ENCODE measurements around the gene CD247.
A peak's percentile ranks its signal among the peaks of the same experiment; 100 is the strongest.

Gene CD247

DNA sequence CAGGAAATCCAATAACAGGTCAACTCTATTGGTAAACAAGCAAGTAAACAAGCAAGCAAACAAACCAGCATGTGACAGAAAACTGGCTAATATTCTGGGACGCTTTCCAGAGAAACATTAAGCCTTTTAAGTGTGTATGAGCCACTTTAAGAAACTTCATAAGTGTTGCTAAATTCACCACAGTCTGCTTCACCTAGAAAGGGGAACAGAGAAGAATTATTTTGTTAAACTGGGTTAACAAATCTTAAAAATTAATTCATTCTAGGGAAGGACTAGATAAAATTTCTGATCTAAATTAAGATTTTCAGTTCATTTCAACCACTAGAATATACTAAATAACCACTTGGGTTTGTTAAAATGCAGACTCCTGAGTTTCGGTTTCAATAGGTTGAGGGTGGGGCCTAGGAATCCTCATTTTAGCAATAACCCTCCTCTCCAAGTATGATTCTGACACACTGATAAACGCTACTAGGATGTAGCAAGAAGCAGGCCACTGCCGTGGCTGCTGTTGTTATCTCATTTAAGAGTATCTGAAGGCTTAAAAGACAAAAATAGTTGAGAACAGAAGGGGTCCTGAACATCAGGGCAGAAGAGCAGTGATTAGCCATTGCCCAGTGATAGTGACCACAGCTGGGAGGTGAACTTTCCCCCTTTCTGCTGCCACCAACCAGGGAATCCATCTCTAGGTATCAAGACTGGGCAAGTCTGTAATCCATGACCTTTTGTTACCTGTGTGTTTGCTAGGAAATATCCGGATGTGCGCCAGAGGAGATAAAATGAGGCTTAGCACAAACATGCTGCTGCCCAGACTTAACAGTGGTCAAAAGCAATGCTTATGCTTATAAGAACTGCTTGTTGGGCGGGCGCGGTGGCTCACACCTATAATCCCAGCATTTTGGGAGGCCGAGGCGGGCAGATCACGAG is 24.0 kb upstream of the CD247 start:
- DNase-seq (ENCODE audit: low spot score): no peak

DNA sequence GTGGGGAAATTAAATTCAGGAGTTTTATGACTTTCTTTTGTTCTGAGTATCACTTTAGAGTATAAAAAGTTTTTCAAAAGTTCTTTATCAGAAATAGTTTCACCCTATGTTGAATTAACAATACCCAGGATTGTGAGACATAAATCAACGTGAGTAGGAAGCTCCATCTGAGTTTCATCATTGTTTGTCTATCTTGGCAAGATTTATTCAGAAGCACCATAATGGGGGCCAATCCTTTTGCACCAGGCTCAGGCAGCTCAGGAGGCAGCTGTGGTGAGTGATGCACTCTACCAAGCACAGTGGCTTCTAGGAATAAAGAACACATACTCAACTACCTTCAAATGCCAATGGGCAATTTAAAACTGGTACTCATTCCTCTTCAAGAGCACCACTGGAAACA is 23.3 kb upstream of the CD247 start:
- DNase-seq (ENCODE audit: low spot score): no peak

DNA sequence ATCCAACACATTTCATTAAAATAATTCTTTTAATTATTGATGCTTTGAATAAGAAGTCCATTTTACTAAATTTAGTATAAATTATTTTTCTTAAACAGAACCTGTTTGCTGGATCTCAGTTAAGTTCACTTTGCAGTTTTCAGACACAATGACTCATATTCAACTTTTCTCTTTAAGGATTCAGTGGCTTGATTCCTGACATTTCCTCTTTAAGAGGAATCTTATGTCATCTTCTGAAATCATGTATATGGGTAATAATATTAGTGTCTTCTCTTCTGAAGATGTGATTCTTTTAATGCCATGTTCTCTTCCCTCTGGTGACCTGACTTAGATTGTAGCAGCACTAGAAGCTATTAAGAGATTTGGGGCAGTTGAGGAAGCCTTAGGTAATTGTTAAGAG is 22.7 kb upstream of the CD247 start:
- no peak for DNase-seq (ENCODE audit: low spot score)

DNA sequence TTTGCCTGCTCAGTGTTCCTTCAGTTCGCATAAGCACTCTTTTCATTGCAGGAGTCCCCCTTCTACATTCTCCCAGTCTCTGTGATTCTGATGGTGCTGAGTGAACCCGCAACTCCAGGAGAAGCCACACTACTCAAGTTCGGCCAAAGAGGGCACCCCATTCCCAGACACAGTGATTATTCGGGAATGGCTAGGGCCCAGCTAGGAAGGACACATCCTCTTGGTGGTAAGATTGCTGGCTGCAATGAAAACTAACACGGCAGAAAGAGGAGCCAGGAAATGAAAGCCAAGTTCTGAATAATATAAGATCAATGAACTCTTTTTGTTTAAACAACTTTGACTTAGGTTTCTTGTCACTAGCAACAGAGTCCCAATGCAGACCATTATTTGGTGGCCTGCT is 20.3 kb upstream of the CD247 start:
- peak; percentile 27 for DNase-seq (ENCODE audit: low spot score)

DNA sequence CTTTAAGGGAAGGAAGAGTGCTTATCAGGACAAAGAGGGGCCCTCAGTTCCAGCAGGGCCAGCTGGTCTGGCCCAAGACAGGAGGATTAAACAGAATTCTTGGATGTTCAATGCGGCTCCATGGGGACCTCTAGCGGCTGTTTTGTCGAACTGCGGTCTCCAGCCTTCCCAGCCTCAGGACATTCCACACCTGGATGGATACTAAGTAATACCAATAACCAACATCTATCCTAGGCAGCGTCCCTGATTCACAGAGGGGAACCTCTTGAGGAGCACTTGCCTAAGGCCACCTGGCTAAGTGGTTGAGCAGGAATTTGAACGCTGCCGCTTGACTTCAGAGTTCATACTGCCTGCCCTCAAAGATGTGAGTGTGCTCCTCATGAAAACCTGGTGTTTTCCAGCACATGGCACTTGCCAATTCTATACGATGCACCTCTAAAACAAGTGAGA is 15.5 kb upstream of the CD247 start:
- peak; percentile 90 for DNase-seq (ENCODE audit: low spot score)

DNA sequence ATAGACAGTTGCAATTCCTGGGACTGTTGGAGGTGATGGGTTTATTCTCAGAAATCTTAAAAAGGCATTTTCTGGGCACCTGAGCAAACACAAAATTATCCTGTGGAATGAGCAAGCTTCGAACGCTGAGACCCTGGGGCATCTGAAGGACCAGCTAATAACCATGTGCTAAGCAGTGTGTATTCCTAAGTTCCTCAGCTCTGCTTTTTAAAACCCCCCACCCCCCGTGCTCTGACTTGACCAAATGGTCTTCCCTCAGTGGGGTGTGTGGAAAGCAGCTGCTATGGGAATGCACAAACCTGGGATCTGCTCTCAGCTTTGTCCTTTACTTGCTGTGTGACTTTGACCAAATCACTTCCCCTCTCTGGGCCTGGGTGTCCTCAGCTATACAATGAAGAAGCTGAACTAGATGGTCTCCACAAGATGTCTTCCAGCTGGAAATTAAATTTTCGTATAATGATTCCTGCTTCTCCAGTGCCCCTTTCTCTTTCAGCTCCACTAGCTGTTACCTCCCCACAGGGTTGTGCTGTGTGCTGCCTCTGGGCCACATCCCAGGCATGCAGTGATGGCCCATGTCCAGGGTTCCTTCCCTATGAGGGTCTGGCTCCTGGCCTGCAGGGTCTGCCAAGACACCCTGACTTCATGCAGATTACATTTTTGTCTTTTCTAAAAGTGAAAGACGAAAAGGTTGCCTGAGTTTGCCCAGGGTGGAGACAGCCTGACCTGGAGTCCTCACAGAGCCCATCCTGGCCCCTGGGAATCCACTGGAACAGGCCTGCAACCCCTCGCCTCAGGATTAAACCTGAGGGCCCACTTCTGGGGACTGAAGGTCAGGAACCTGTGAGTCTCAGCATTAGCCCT is 14.9 kb upstream of the CD247 start:
- DNase-seq (ENCODE audit: low spot score): no peak

DNA sequence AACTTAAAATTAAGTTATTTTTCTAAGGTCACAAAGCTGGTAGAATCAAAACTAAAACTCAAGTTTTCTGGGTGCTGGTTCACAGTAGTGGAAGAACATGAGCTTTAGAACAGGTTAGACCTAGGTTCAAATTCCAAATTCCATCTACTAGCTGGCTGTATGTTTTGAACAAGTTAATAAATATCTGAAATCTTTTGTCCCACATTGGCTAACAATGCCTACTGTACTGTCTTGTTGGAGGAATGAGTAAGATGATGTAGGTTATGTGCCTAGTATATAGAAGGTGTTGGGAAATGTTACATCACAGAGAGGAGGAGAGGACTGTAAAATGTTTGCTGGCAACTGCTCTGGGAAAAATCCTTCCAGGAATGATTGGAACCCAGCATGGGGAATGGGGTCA is 14.0 kb upstream of the CD247 start:
- no peak for DNase-seq (ENCODE audit: low spot score)

DNA sequence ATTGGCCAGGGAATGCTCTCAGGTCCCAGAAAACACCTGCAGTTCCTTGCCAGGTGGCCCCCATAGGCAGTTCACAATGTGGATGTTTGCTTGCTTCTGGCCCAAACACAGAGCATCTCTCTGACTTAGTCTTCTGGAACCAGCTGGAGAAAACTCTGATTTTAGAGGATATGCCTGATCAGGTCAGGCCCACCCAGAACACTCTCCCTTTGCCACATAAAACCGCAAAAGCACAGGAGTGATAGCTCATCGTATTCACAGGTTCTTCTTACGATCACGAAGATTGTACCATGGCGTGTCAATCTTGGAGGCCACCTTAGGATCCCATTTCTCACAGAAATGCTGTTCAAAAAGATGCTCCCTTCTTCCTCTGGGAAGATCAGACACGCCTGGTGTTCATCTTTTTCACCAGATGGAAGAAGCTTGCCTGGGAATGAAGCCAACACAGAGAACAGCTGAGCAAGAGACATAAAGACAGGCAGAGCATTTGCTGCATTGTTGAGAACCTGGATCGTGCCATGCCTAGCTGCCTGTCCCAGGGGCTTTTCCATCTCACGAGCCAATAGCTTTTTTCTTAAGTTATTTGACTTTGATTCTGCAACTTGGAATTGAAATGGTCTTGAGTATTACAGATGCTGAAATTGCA is 11.6 kb upstream of the CD247 start:
- peak; percentile 17 for DNase-seq (ENCODE audit: low spot score)

DNA sequence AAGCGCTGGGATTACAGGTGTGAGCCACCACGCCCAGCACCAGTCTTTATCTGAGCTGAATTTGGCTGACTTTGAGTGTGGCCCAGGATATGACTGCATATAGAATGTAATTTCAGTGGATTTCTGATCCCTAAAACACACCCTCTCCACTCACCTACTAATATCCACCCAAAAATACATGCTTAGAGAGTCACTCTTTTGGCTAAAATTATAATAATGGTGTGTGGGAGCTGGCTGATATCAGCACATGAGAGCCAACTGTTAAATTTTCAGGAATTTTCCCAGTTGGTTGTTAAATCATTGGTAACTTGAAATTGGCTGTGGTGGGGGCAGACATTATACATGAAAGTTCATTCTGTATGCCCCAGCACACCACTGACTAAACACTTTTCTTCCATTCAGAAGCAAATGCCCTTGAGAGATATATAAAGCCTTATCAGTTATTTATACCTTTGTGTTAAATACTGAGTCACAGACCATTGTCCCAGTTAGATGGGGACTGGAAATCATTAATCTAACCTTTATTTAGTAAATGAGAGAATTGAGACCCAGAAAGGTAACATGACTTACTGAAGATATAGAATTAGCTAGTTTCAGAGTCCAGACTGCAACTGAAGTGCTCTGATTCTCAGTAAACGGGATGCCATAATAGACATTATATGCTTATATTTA is 9.9 kb upstream of the CD247 start:
- DNase-seq (ENCODE audit: low spot score): no peak

DNA sequence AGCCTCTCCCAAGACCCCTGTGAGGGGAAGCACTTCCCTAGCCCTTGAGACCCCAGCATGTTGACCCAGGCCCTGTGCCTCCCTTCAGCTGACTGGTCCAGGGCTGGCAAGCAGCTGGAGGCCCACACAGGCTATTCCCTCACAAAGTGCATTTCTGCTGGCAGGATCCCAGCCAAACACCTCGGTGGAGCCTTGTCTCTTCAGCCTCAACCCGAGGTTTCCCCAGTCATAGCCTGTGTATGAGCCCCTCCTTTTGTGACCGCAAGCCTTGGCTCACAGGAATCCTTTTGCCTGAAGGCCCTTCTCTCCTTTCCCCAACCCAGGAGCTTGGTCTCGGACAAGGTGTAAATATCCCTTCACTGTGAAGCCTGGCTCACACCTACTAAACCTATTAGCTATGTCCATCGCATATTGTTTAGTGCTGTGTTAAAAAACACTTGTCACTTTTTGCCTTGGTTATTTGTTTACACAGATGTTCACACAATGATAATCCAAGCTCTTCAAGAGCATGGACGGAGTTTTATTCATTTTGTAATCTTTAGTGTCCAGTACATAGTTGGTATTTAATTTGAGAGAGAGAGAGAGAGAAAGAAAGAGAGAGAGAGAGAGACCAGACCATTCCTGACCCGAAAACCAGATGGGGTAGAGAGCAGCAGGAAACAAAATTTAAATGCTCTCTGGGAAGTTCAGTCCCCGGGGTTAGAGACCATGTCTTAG is 8.5 kb upstream of the CD247 start:
- DNase-seq (ENCODE audit: low spot score): no peak

DNA sequence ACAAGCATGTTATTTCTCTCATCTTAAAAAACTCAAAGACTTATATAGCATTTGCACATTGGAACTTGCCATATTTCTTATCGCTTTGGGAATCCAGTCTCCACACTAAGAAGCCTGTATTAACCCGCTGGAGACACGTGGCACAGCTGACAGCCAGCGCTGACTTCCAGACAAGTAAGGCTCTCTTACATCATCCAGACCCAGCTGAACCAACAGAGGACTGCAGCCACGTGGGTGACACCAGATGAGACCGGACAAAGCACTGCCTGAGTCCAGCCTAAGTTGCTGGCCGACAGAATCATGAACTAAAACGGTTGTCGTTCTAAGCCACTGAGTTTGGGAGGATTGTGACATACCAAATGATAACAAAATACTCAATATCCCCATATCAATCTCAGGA is 6.3 kb upstream of the CD247 start:
- no peak for DNase-seq (ENCODE audit: low spot score)

DNA sequence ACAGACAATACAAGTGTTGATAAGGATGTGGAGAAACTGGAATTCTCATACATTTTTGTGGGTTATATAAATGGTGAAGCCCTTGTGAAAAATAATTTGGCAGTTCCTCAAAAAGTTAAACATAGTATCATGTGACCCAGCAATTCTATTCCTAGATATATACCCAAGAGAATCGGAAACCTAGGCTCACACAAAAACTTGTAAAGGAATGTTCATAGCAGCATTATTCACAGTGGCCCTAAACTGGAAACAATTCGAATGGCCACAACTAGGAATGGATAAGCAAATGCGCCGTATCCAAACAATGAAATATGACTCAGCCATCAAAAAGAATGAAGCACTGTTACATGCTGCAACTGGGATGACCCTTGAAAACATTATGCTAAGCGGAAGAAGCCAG is 3.9 kb upstream of the CD247 start:
- DNase-seq (ENCODE audit: low spot score): no peak

DNA sequence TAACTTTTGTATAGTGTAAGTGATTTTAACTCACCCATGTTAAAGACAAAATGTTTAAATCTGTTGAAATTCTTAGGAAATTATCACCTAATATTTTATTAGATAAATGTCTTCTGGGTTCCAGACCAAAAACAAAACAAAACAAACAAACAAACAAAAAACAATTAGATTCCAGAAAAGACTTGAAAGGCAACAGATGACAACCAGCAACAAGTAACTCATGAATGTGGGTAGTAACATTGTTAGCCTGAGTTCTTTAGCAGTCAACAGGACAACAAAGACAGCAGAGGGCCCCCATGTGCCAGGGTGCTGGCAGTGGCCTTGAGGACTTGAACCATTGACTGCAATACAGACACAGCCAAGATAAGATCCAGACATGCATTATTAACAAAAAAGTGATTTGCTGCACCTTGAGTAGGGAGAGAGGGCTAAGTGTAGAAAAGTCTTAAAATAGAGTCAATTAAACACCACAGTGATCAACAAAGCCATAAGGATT is 2.4 kb upstream of the CD247 start:
- DNase-seq (ENCODE audit: low spot score): no peak

DNA sequence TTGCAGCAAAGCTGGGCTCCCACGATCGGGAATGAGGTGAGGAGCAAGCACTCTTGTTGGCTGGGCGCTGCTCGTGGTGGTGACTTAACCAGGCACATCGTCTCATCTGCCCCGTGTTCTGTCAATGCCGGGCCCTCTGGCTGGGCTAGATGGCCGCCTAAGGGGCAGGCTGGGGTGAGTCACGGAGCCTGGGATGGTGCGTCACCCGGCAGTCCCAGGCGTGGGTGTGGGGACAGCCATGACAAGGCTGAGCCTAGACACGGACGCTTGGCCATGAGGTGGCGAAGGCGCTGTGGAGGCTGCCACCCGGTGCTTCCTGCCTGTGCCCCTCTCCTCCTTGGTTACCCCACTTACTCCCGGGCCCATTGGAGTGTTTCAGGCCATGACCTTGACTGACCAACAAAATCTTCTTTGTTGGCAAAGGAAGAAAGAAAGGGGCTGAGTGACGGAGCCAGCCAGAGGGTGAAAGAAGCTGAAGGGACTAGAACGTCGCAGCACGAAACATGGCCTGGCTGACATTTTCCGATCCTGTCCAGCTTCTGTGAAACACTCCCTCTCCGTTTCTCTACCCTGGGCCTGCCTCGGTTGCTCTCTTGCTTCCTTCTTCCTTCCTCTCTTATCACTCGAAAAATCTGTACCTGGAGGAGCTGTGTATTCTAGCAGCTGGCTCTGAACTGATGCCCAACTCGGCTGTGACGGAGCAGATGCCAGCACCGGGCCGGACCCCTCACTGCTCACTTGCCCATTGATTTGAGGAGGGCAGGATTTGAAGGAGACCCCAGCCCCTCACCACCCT is 596 bp downstream of the CD247 start:
- no peak for DNase-seq (ENCODE audit: low spot score)

DNA sequence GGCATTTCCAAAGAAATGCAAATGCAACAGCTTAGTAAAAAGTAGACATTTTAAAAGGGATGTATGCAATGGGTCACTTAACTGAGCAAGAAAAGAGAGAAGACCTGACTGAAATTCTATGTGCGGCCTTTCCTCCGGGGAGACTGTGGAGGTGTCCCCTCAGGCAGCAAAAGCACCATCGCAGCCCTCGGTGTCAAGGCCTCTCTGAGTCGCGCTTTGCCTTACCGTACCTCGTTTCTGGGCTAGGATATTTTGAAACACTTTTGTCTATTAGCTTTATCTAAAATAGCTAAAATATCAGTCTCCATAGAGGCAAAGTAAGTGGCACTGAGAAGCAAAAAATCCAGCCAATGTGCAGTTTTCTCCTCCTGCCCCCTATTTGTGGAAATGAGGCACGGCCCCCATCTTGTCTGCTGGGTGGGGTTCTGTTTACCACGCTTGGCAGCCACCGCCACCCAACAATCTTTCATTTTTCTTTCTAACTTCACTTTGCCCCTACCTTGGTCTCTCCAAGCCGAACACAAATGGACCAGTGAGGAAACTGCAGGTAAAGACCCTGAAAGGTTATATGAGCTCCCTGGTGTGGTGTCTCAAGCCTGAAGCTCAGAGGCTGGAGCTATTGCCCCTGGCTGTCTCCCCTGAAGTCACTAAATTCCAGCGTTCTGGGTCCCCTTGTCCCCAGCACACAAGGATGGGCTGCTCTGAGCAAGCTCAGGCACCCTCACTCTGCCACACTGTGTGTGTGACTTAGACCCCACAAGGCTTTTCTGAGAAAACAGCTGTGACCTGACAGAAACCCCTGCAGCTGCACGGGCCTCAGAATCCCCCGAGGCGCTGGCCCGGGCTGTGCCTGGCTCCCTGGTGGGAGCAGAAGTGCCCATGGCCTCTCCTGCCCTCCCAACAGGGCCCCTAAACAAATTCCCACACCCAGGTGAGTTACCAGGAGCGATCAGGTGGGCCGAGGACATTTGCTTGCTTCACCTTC is 1.6 kb downstream of the CD247 start:
- no peak for DNase-seq (ENCODE audit: low spot score)

DNA sequence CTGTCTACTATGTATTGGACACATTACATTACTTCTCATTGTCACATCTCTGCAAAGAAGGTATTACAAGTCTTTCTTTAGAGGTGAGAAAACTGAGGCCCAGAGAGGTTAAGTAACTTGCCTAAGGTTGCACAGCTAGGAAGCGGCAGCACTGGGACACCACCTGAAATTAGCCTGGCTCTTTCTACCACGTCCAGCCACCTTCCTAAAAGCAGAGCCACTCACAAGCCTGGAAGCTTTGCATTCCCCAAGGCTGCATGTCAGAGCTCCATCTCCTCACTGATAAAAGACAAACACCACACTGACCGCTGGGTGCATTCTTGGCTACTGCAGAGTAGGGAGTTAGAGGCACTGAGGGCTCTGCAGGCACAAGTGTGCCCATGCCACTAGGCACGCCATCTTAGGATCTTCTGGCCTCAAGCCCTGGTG is 2.4 kb downstream of the CD247 start:
- no peak for DNase-seq (ENCODE audit: low spot score)

DNA sequence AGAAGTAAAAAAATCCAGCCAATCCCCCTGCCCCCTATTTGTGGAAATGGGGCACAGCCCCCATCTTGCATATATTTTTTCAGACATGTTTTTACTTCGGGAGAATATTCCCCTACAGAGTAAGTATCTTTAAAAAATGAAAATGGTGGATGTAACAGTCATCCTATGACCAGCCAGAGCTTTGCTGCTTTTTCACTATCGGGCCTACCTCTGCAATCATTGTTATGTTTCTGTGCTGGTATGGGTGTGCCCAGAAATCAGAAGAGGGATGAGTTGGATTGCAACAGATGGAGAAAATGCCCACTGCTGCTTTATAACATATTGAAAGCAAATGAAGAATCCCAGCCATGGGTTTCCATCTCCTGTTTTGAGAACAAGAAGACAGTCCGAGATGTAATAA is 2.9 kb downstream of the CD247 start:
- no peak for DNase-seq (ENCODE audit: low spot score)

DNA sequence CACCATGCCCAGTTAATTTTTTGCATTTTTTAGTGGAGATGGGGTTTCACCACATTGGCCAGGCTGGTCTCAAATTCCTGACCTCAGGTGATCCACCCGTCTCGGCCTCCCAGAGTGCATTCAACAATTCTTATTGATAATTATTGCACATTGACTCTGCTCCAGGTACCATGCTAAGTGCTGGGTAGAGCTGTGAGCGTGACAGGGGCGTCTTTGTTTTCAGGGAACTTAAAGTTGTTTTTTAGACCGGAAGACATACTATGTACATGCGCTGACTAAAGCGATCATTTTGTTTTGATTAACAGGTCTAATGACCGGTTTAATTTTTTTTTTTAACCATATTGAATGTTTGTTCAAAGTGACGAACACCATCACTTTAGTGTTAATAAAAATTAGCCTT is 4.0 kb downstream of the CD247 start:
- no peak for DNase-seq (ENCODE audit: low spot score)

DNA sequence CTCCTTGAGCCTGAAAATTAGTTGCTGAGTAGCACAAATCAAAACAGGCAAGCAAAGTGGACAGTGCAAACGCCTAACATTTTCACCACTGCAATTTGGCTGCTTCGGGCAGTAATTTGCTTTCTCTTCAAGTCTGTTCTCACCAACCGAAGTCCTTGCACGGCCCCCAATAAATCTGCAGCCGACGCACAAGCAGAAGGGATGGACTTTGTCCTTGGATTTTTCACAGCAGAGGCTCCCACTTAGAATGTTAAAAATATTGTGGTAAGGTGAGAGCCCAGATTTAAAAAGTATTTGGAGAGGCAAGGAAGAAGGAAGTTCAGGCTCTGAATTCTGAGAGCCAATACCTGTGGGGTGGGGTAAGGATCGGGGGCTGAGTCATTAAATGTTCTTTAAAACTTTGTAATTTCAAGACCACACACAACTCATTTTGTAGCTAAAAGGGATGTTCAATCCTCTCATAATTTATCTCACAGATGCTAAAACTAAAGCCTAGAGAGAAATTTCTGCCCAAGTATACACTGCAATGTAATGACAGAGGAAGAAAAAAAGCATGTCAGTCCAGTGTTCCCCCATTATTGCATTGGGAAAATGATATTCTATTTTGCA is 6.2 kb downstream of the CD247 start:
- DNase-seq (ENCODE audit: low spot score): no peak

All from AG20443 (cell line).